ENCODE data around the gene CD63. TPM values are rescaled to one million over a fixed set of nuclear protein-coding genes. Genes with fewer than 3 reads are reported as not detected.

CD63 gene
- total RNA-seq, 6 donors from 2014 or later = 399 to 1,448 (median 972) TPM

GRCh38 chr12:55744340-55745030 is 15.7 kb upstream of the CD63 start:
- Histone ChIP-seq H3K27me3 (peaks cover 0 to 4% (median 2%) of the 10 kb centered on the region in 4 donors), H3K36me3 (peaks cover 0 to 3% (median 0%) of the 10 kb centered on the region in 4 donors), H3K27ac (peak overlapping the region in 1 of 4 donors; percentile 74), H3K9me3 (no peaks in the 10 kb centered on the region), H3K4me1 (peaks cover 12 to 28% (median 21%) of the 10 kb centered on the region in 4 donors), H3K4me3 (peak overlapping the region in 3 of 4 donors; percentile 59 to 63 (median 62))
- TF ChIP-seq CTCF (IDR thresholded peaks at IDR 0.05) (no peak), EP300 (IDR thresholded peaks at IDR 0.05) (no peak), POLR2A (IDR thresholded peaks at IDR 0.05) (no peak), POLR2AphosphoS5 (IDR thresholded peaks at IDR 0.05) (no peak)
- DNase-seq (no peak), ATAC-seq (ENCODE audit: low FRiP score in 2 of 2) (no peak)
- WGBS, 2 donors = 27 to 33% methylated on average over 11 of the region's 11 CpGs

GRCh38 chr12:55743406-55744339 is 14.9 kb upstream of the CD63 start:
- WGBS, 2 donors = 0 to 2% methylated on average over 20 to 43 of the region's 73 CpGs
- Histone ChIP-seq H3K9me3 (no peaks in the 10 kb centered on the region), H3K4me1 (peaks cover 12 to 28% (median 21%) of the 10 kb centered on the region in 4 donors), H3K27ac (peak overlapping the region in 3 of 4 donors; percentile 50 to 74 (median 63)), H3K27me3 (peaks cover 0 to 4% (median 2%) of the 10 kb centered on the region in 4 donors), H3K4me3 (peak overlapping the region; percentile 15 to 63 (median 60)), H3K36me3 (no peaks in the 10 kb centered on the region)
- ATAC-seq (ENCODE audit: low FRiP score in 2 of 2) = peak; percentile 59 to 60
- TF ChIP-seq EP300 (IDR thresholded peaks at IDR 0.05) (no peak), POLR2A (IDR thresholded peaks at IDR 0.05) (no peak), CTCF (IDR thresholded peaks at IDR 0.05) (peak in 2 of 6 experiments; percentile 21 to 25), POLR2AphosphoS5 (IDR thresholded peaks at IDR 0.05) (no peak)
- peak; percentile 66 to 89 for DNase-seq

GRCh38 chr12:55742719-55743405 is 14.1 kb upstream of the CD63 start, which contains the start of gene GDF11:
Gene GDF11 (plus strand): TSS chr12:55743122. CDS start chr12:55743317, 195 bp downstream.
- peaks cover 16 to 35% (median 29%) of the 10 kb centered on the region in 4 donors for H3K4me1 ChIP-seq
- no peaks in the 10 kb centered on the region for H3K36me3 ChIP-seq
- DNase-seq (peak; percentile 81 to 92), ATAC-seq (ENCODE audit: low FRiP score in 2 of 2) (peak in 1 of 2 donors; percentile 83)
- H3K9me3 ChIP-seq = no peaks in the 10 kb centered on the region
- H3K4me3 ChIP-seq = peak within 1 kb of the TSS; percentile 15 to 63 (median 60)
- TF ChIP-seq POLR2AphosphoS5 (IDR thresholded peaks at IDR 0.05) = peak in 1 of 2 donors; percentile 80
- TF ChIP-seq EP300 (IDR thresholded peaks at IDR 0.05) = no peak
- TF ChIP-seq POLR2A (IDR thresholded peaks at IDR 0.05) = peak in 1 of 4 donors; percentile 26
- peak within 1 kb of the TSS; percentile 42 to 74 (median 56) for H3K27ac ChIP-seq
- WGBS, 2 donors = 1% methylated on average over 15 to 16 of the region's 53 CpGs
- peaks cover 0 to 4% (median 2%) of the 10 kb centered on the region in 4 donors for H3K27me3 ChIP-seq

- no peak for TF ChIP-seq CTCF (IDR thresholded peaks at IDR 0.05)
- no peak for TF ChIP-seq POLR2AphosphoS5 (IDR thresholded peaks at IDR 0.05)
- no peak for TF ChIP-seq EP300 (IDR thresholded peaks at IDR 0.05)
- TF ChIP-seq POLR2A (IDR thresholded peaks at IDR 0.05) = no peak
- 22 to 28% methylated on average over 3 of the region's 3 CpGs for WGBS, 2 donors
- Histone ChIP-seq H3K4me1 (peaks cover 24 to 43% (median 36%) of the 10 kb centered on the region in 4 donors), H3K4me3 (no peak overlapping the region), H3K27ac (peak overlapping the region in 1 of 4 donors; percentile 74), H3K9me3 (no peaks in the 10 kb centered on the region), H3K36me3 (no peaks in the 10 kb centered on the region), H3K27me3 (peaks cover 0 to 4% (median 2%) of the 10 kb centered on the region in 4 donors)
- DNase-seq = peak in 1 of 2 donors; percentile 0
- ATAC-seq (ENCODE audit: low FRiP score in 2 of 2) = no peak
Measured at GRCh38 chr12:55741931-55742680, 13.3 kb upstream of the CD63 start.
